Measurements from ENCODE around the gene C14orf119.

The C14orf119 gene

GRCh38 chr14:23060536-23061260 lies 34.6 kb upstream of the C14orf119 start:
- no peak for DNase-seq

GRCh38 chr14:23062002-23062401 lies 33.3 kb upstream of the C14orf119 start:
- no peak for DNase-seq

- no peak for DNase-seq
Measured at GRCh38 chr14:23063601-23064000, 31.7 kb upstream of the C14orf119 start.

GRCh38 chr14:23066368-23066767 lies 28.9 kb upstream of the C14orf119 start:
- no peak for DNase-seq

- DNase-seq: no peak
Measured at GRCh38 chr14:23066855-23067744, 28.2 kb upstream of the C14orf119 start.

GRCh38 chr14:23067847-23068788 lies 27.2 kb upstream of the C14orf119 start:
- DNase-seq: no peak

GRCh38 chr14:23068789-23069412 lies 26.4 kb upstream of the C14orf119 start:
- peak in 4 of 5 experiments; percentile 48 to 82 (median 61) for DNase-seq

GRCh38 chr14:23069413-23069806 lies 25.9 kb upstream of the C14orf119 start:
- no peak for DNase-seq

- DNase-seq: no peak
Measured at GRCh38 chr14:23070262-23071129, 24.8 kb upstream of the C14orf119 start.

GRCh38 chr14:23071244-23071920 lies 23.9 kb upstream of the C14orf119 start:
- DNase-seq: peak; percentile 52 to 89 (median 70)

GRCh38 chr14:23071921-23072539 lies 23.3 kb upstream of the C14orf119 start:
- DNase-seq: no peak

- DNase-seq: no peak
Measured at GRCh38 chr14:23074906-23075305, 20.4 kb upstream of the C14orf119 start.

GRCh38 chr14:23076785-23077408 lies 18.4 kb upstream of the C14orf119 start:
- peak in 1 of 5 experiments; percentile 35 for DNase-seq

- no peak for DNase-seq
Measured at GRCh38 chr14:23077962-23078361, 17.3 kb upstream of the C14orf119 start.

GRCh38 chr14:23078692-23079116 lies 16.6 kb upstream of the C14orf119 start:
- DNase-seq: no peak

- no peak for DNase-seq
Measured at GRCh38 chr14:23079716-23080115, 15.6 kb upstream of the C14orf119 start.

- DNase-seq: no peak
Measured at GRCh38 chr14:23080474-23080873, 14.8 kb upstream of the C14orf119 start.

GRCh38 chr14:23085458-23085857 lies 9.8 kb upstream of the C14orf119 start:
- DNase-seq: peak in 1 of 5 experiments; percentile 9

- no peak for DNase-seq
Measured at GRCh38 chr14:23086565-23086964, 8.7 kb upstream of the C14orf119 start.

All from T-helper 2 cell (primary cell).